HCT116 (cell line): ENCODE data around the gene HMCN2. TPM values are rescaled to one million over a fixed set of nuclear protein-coding genes. Genes with fewer than 3 reads are reported as not detected.

Experiments used
- ATAC-seq: fragments of 200-7000 bp; cut with Tn5 transposase; 2 replicates; pipeline ENCODE4 v1.9.1; 2020; ENCODE audit warnings: mild to moderate bottlenecking, moderate library complexity
- BruUV-seq: library from RNA; stranded (reverse); fragments of 400-500 nt; replicated peaks from 2 replicates; lab custom pipeline; 2021; lab: Mats Ljungman, UMichigan
- CTCF ChIA-PET: fragments of 300-600 bp; sonication (Branson Sonifier 250); formaldehyde crosslinking; loops from one replicate; lab custom pipeline; 2021; ENCODE audit warnings: antibody characterized with exemption; lab: Charles Lee
- POLR2A ChIA-PET: fragments of 300-600, 350-600 bp; sonication (Branson Sonifier 250); formaldehyde crosslinking; loops from one replicate; lab custom pipeline; 2021; ENCODE audit warnings: antibody characterized with exemption; lab: Charles Lee
- RAD21 ChIA-PET, 2 experiments: fragments of 300-600 bp; sonication (Branson Sonifier 250); formaldehyde crosslinking; loops; one replicate each; lab custom pipeline; 2023; ENCODE audit warnings: low total read pairs in 2 of 2; ENCODE audit not compliant: uncharacterized antibody in 2 of 2, unreplicated experiment in 2 of 2, low non-redundant PET in 1 of 2; lab: Charles Lee
- DNase-seq: peaks from one replicate; pipeline ENCODE4 v3.0.0-alpha.2; 2010; ENCODE audit warnings: low read depth, low spot score
- H2AFZ ChIP-seq: fragments of 200-600 bp; shearing (Covaris generic), sonication (generic); 2 replicates; pipeline ENCODE4 v1.6.1; 2017; ENCODE audit warnings: low read depth, mixed run types, mixed read lengths, antibody characterized with exemption, low read length; ENCODE audit not compliant: poor library complexity, severe bottlenecking
- H3K27ac ChIP-seq: 2 replicates; pipeline ENCODE4 v1.5.1; 2012; ENCODE audit warnings: low read depth, low read length
- H3K27me3 ChIP-seq: fragments of 200-600 bp; sonication (generic); 2 replicates; pipeline ENCODE4 v1.6.1; 2016; ENCODE audit warnings: mixed run types, low read length, mixed read lengths; ENCODE audit not compliant: insufficient read depth
- H3K36me3 ChIP-seq, 2 experiments: fragments of 200-500 bp in 1 of 2; fragments of 200-600 bp in 1 of 2; sonication (Bioruptor generic) in 1 of 2; sonication (generic) in 1 of 2; 2 replicates each; pipeline versions ENCODE4 v1.5.1 to v1.6.1; 2014 to 2016; ENCODE audit warnings: low read length in 2 of 2, inconsistent platforms in 1 of 2, mixed read lengths in 1 of 2, mixed run types in 1 of 2; ENCODE audit not compliant: insufficient read depth in 2 of 2, control insufficient read depth in 1 of 2
- H3K4me1 ChIP-seq, 2 experiments: fragments of 200-600 bp in 1 of 2; sonication (generic) in 1 of 2; 2 replicates each; pipeline versions ENCODE4 v1.5.1 to v1.6.1; 2012 to 2017; ENCODE audit warnings: low read length in 2 of 2, inconsistent platforms in 1 of 2, mild to moderate bottlenecking in 1 of 2, mixed read lengths in 1 of 2, mixed run types in 1 of 2, moderate library complexity in 1 of 2; ENCODE audit not compliant: insufficient read depth in 2 of 2, control insufficient read depth in 1 of 2
- H3K4me2 ChIP-seq: fragments of 200-600 bp; sonication (generic); 2 replicates; pipeline ENCODE4 v1.6.1; 2017; ENCODE audit warnings: mixed run types, low read length, mixed read lengths
- H3K4me3 ChIP-seq, 2 experiments: fragments of 200-600 bp in 1 of 2; sonication (generic) in 1 of 2; replicated peaks in 1 of 2; 2 replicates each; pipeline ENCODE4 v1.5.1; 2011 to 2016; ENCODE audit warnings: low read length in 2 of 2, control low read depth in 1 of 2, low read depth in 1 of 2, mild to moderate bottlenecking in 1 of 2, mixed read lengths in 1 of 2, mixed run types in 1 of 2
- H3K79me2 ChIP-seq: fragments of 200-600 bp; sonication (generic); 2 replicates; pipeline ENCODE4 v1.6.1; 2017; ENCODE audit warnings: mild to moderate bottlenecking, mixed run types, low read length, moderate library complexity, mixed read lengths; ENCODE audit not compliant: insufficient read depth
- H3K9ac ChIP-seq: fragments of 200-600 bp; sonication (generic); 2 replicates; pipeline ENCODE4 v1.6.1; 2016; ENCODE audit warnings: low read length, mixed read lengths
- H3K9me2 ChIP-seq: fragments of 200-600 bp; sonication (generic), shearing (Covaris generic); 2 replicates; pipeline ENCODE4 v1.6.1; 2017; ENCODE audit warnings: mixed run types, mild to moderate bottlenecking, moderate library complexity; ENCODE audit not compliant: insufficient read depth
- H3K9me3 ChIP-seq, 2 experiments: fragments of 200-500 bp in 1 of 2; fragments of 200-600 bp in 1 of 2; sonication (Bioruptor generic) in 1 of 2; sonication (generic) in 1 of 2; 2 replicates each; pipeline ENCODE4 v1.6.1; 2014 to 2017; ENCODE audit warnings: low read length in 2 of 2, mixed read lengths in 2 of 2, inconsistent platforms in 1 of 2, low read depth in 1 of 2, mild to moderate bottlenecking in 1 of 2, mixed run types in 1 of 2, moderate library complexity in 1 of 2; ENCODE audit not compliant: control insufficient read depth in 1 of 2, insufficient read depth in 1 of 2
- H4K20me1 ChIP-seq: fragments of 200-600 bp; sonication (generic), shearing (Covaris generic); 2 replicates; pipeline ENCODE4 v1.6.1; 2017; ENCODE audit warnings: mixed run types, mild to moderate bottlenecking, moderate library complexity; ENCODE audit not compliant: insufficient read depth
- EZH2phosphoT487 ChIP-seq: fragments of 200-600 bp; IDR thresholded peaks from 2 replicates; pipeline ENCODE4 v1.6.1; 2018; ENCODE audit warnings: antibody characterized with exemption, borderline replicate concordance
- JUND ChIP-seq: IDR thresholded peaks from 2 replicates; pipeline ENCODE4 v1.6.1; 2012
- POLR2AphosphoS5 ChIP-seq: IDR thresholded peaks from 2 replicates; pipeline ENCODE4 v1.6.1; 2011; ENCODE audit warnings: mild to moderate bottlenecking, low read depth, low read length, moderate library complexity
- SRF ChIP-seq: IDR thresholded peaks from 2 replicates; pipeline ENCODE4 v1.6.1; 2012; ENCODE audit warnings: low read depth
- intact Hi-C: fragments of 100-400 bp; cut with micrococcal nuclease; formaldehyde crosslinking; loops from 2 replicates; pipeline ENCODE4 v1.10.0; 2022
- total RNA-seq: library from RNA; stranded (reverse); gene quantifications from one replicate; pipeline ENCODE4 v1.2.1, GENCODE V29; 2021; ENCODE audit not compliant: unreplicated experiment
- TF ChIP-seq, protein P1 (sequence below): IDR thresholded peaks from 2 replicates; pipeline ENCODE4 v1.6.1; 2012

HMCN2 gene
- total RNA-seq, 1 experiment from 2014 or later, result 0.22 TPM

DNA sequence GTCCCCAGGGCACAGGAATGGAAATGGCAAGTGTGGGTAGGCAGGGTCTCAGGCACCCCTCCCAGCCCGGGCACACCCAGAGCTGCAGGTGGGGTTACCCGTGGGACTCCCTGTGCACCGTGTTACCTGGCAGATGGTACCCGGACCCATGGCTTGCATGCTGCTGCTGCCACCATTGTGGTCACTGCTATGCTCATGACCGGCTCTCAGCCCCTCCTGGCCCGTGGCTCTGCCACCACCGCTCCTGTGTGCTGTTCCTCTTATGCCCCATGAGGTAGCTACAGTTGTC lies 21.7 kb upstream of the HMCN2 start:
- ATAC-seq (no peak), DNase-seq (no peak)
- no peaks in the 10 kb centered on the region for H3K36me3 ChIP-seq
- BruUV-seq, result no TSS peak
- H3K9ac ChIP-seq, result no peak overlapping the region
- H3K4me1 ChIP-seq, result peaks cover 0 to 22% of the 10 kb centered on the region in 2 experiments; a peak in 2 of 4 replicates
- no peak overlapping the region for H2AFZ ChIP-seq
- TF ChIP-seq EZH2phosphoT487 (no peak), POLR2AphosphoS5 (no peak), JUND (no peak), SRF (no peak)
- TF ChIP-seq, protein P1, sequence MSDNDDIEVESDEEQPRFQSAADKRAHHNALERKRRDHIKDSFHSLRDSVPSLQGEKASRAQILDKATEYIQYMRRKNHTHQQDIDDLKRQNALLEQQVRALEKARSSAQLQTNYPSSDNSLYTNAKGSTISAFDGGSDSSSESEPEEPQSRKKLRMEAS, result no peak
- H4K20me1 ChIP-seq, result no peaks in the 10 kb centered on the region
- POLR2A ChIA-PET, result no interaction called here
- no peak overlapping the region for H3K4me2 ChIP-seq
- H3K27me3 ChIP-seq, result no peaks in the 10 kb centered on the region
- intact Hi-C loops, result no loop called here
- H3K27ac ChIP-seq, result no peak overlapping the region; the same call in 1 of the 2 replicates
- H3K4me3 ChIP-seq, result no peak overlapping the region
- H3K9me2 ChIP-seq, result no peaks in the 10 kb centered on the region
- no peaks in the 10 kb centered on the region for H3K79me2 ChIP-seq
- RAD21 ChIA-PET, result no interaction called here
- CTCF ChIA-PET, result interaction anchor here (0.9 kb wide), 1 partner anchor 143 kb away, joined by 3 read pairs; no protein-coding TSS in a partner anchor
- H3K9me3 ChIP-seq, result no peaks in the 10 kb centered on the region

DNA sequence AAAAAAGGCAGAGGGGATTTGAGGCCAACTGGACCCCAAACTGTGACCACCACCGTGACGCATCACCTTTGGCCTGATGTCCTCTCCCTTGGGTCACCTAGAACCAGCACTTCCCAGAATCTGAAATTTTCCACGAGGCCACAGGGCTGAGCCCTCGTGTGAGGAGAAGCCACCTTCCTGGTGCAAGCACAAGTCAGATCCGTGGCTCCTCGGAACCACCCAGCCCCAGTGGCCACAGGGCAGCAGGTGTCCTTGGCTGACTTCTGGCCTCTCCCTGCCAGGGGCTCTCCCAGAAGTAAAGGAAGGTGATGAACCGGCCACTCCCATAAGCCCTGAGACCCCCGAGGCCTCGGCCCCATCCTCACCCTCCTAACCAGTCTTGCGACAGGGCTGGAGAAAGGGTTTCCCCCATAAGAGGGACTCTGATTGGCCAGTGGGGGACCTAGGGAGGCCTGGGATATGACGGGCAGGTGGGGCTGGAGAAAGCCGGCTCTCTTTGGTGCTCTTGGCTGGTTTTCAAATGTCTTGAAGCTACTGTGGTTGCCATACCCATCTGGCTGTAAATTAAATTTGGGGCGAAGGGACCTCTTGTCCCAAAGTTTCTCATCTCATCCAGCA lies 20.9 kb upstream of the HMCN2 start:
- ChIA-PET RAD21 (no interaction called here), CTCF (interaction anchor here (0.9 kb wide), 1 partner anchor 144 kb away, joined by 3 read pairs; no protein-coding TSS in a partner anchor)
- intact Hi-C loops, result no loop called here

More for the DNA sequence above, 20.9 kb upstream of the HMCN2 start:
- DNase-seq, result no peak
- no peak overlapping the region for H3K4me2 ChIP-seq
- no peaks in the 10 kb centered on the region for H3K79me2 ChIP-seq
- no peaks in the 10 kb centered on the region for H3K9me3 ChIP-seq
- no peaks in the 10 kb centered on the region for H3K9me2 ChIP-seq
- H3K27ac ChIP-seq, result no peak overlapping the region
- BruUV-seq, result no TSS peak
- no peaks in the 10 kb centered on the region for H3K27me3 ChIP-seq
- ATAC-seq, result no peak
- POLR2A ChIA-PET, result no interaction called here
- H3K9ac ChIP-seq, result no peak overlapping the region
- no peak overlapping the region for H3K4me3 ChIP-seq
- no peaks in the 10 kb centered on the region for H4K20me1 ChIP-seq
- TF ChIP-seq EZH2phosphoT487, result no peak
- TF ChIP-seq JUND, result no peak
- peaks cover 0 to 21% of the 10 kb centered on the region in 2 experiments; a peak in 2 of 4 replicates for H3K4me1 ChIP-seq
- H2AFZ ChIP-seq, result no peak overlapping the region
- no peaks in the 10 kb centered on the region for H3K36me3 ChIP-seq
